ENCODE measurements around the gene CEMIP2. TPM values are rescaled to one million over a fixed set of nuclear protein-coding genes. Genes with fewer than 3 reads are reported as not detected.

CEMIP2 gene
- total RNA-seq, 1 experiment from 2014 or later: 21.5 TPM

- DNase-seq (ENCODE audit: low read depth): no peak
Observed at GRCh38 chr9:71642056-71642455, 126.3 kb downstream of the CEMIP2 start.

GRCh38 chr9:71638627-71639026 lies 129.7 kb downstream of the CEMIP2 start:
- DNase-seq (ENCODE audit: low read depth): no peak

- DNase-seq (ENCODE audit: low read depth): no peak
Observed at GRCh38 chr9:71637926-71638325, 130.4 kb downstream of the CEMIP2 start.

- DNase-seq (ENCODE audit: low read depth): no peak
Observed at GRCh38 chr9:71637375-71637774, 130.9 kb downstream of the CEMIP2 start.

GRCh38 chr9:71636143-71636839 lies 132.0 kb downstream of the CEMIP2 start:
- no peak for DNase-seq (ENCODE audit: low read depth)

- no peak for DNase-seq (ENCODE audit: low read depth)
Observed at GRCh38 chr9:71634752-71635151, 133.6 kb downstream of the CEMIP2 start.

Other genes with a start within 250 kb of the CEMIP2 start
- gene ABHD17B, start 142.7 kb upstream of the CEMIP2 start, total RNA-seq (2014; rRNA removed; shearing (Covaris generic)): 21.4 and 24.9 TPM in 2 replicates
- 28.6 and 66.3 TPM in 2 replicates for gene C9orf85, start 143.1 kb upstream of the CEMIP2 start, total RNA-seq (2014; rRNA removed; shearing (Covaris generic))